MM.1S (cell line): ENCODE data around the gene RGN.

Experiments
- CTCF ChIP-seq: fragments of 300-600 bp; sonication (generic); IDR thresholded peaks from 2 replicates; pipeline ENCODE4 v1.5.1; 2016; ENCODE audit warnings: antibody characterized with exemption, low read length, mixed read lengths
- EZH2 ChIP-seq: fragments of 300-600 bp; sonication (generic); optimal IDR thresholded peaks from 2 replicates; pipeline ENCODE3; 2017; ENCODE audit warnings: low read depth, mild to moderate bottlenecking, antibody characterized with exemption, low read length, mixed read lengths

GRCh38 chrX:47080215-47080914, 2.1 kb downstream of the RGN start:
- TF ChIP-seq CTCF (no peak), EZH2 (no peak)
